ENCODE measurements around the gene PTGER1. TPM values are rescaled to one million over a fixed set of nuclear protein-coding genes. Genes with fewer than 3 reads are reported as not detected.

PTGER1 gene
- total and polyA plus RNA-seq, 9 of the 15 experiments (the other 6 are each of a cell fraction or from before 2014, with no cell fraction given): 0.06 to 0.36 (median 0.31) TPM; not detected in 5

- TF ChIP-seq ATF3 (IDR thresholded peaks at IDR 0.05): peak; percentile 72
- TF ChIP-seq ATF3 (CRISPR knock-in tag; conservative IDR thresholded peaks at IDR 0.05): no peak
- TF ChIP-seq RNF2 (IDR thresholded peaks at IDR 0.05): no peak
- TF ChIP-seq SMC3 (conservative IDR thresholded peaks at IDR 0.05; ENCODE audit: insufficient read depth, low read depth, low read length): 0 out of 2 replicates have a peak, but pooled peaks have one; percentile 29
- TF ChIP-seq NCOA2 (IDR thresholded peaks at IDR 0.05; ENCODE audit: partially characterized antibody in 2 of 2): no peak
- no peak for TF ChIP-seq MEIS2 (IDR thresholded peaks at IDR 0.05; ENCODE audit: partially characterized antibody)
- no peak for TF ChIP-seq ZSCAN32 (CRISPR knock-in tag; IDR thresholded peaks at IDR 0.05)
- peak; percentile 67 to 75 (median 68) for TF ChIP-seq CTCF (IDR thresholded peaks at IDR 0.05 in 2 of 3, conservative IDR thresholded peaks at IDR 0.05 in 1 of 3; ENCODE audit: insufficient read depth in 2 of 3, low read depth in 1 of 3, low read length in 3 of 3)
- no peak for TF ChIP-seq NRF1 (conservative IDR thresholded peaks at IDR 0.05 in 1 of 2, IDR thresholded peaks at IDR 0.05 in 1 of 2)
- TF ChIP-seq GATAD2B (IDR thresholded peaks at IDR 0.05; ENCODE audit: borderline replicate concordance): no peak
- no peak for TF ChIP-seq STAT5B (CRISPR knock-in tag; IDR thresholded peaks at IDR 0.05)
- TF ChIP-seq CBFA2T3 (IDR thresholded peaks at IDR 0.05): no peak
- no peak for TF ChIP-seq CLOCK (CRISPR knock-in tag; IDR thresholded peaks at IDR 0.05; ENCODE audit: borderline replicate concordance)
- no peak for TF ChIP-seq ZNF165 (CRISPR knock-in tag; IDR thresholded peaks at IDR 0.05; ENCODE audit: borderline replicate concordance)
- no peak for TF ChIP-seq PURB (CRISPR knock-in tag; IDR thresholded peaks at IDR 0.05; ENCODE audit: low read depth)
- no peak for TF ChIP-seq HINFP (tag; conservative IDR thresholded peaks at IDR 0.05; ENCODE audit: low read depth)
- no peak for TF ChIP-seq ZNF696 (CRISPR knock-in tag; conservative IDR thresholded peaks at IDR 0.05)
- no peak for TF ChIP-seq EP400 (IDR thresholded peaks at IDR 0.05)
- TF ChIP-seq ZFP91 (CRISPR knock-in tag; IDR thresholded peaks at IDR 0.05): no peak
Measured at GRCh38 chr19:14467816-14468215, 7.3 kb downstream of the PTGER1 start (continued).
